HG03159 (cell line): Measurements from ENCODE around the gene AKAIN1.

Source experiments
- ATAC-seq: cut with Tn5 transposase; IDR thresholded peaks from one replicate; pipeline ENCODE4 v1.9.1; 2021; ENCODE audit warnings: mild to moderate bottlenecking, moderate library complexity; ENCODE audit not compliant: unreplicated experiment

The AKAIN1 gene

GRCh38 chr18:5162111-5162510, 34.9 kb downstream of the AKAIN1 start:
- ATAC-seq: no peak

GRCh38 chr18:5159080-5159479, 38.0 kb downstream of the AKAIN1 start:
- ATAC-seq: no peak

GRCh38 chr18:5158587-5158986, 38.5 kb downstream of the AKAIN1 start:
- no peak for ATAC-seq

- no peak for ATAC-seq
These were observed 38.9 kb downstream of the AKAIN1 start for GRCh38 chr18:5158172-5158571.

GRCh38 chr18:5155907-5156287, 41.2 kb downstream of the AKAIN1 start:
- ATAC-seq: no peak

- ATAC-seq: no peak
These were observed 41.7 kb downstream of the AKAIN1 start for GRCh38 chr18:5155218-5155906.

- no peak for ATAC-seq
These were observed 44.6 kb downstream of the AKAIN1 start for GRCh38 chr18:5152343-5153020.

GRCh38 chr18:5150894-5151293, 46.2 kb downstream of the AKAIN1 start:
- ATAC-seq: no peak

GRCh38 chr18:5146093-5146492, 51.0 kb downstream of the AKAIN1 start:
- ATAC-seq: no peak

GRCh38 chr18:5145168-5145825, 51.8 kb downstream of the AKAIN1 start:
- ATAC-seq: no peak

- no peak for ATAC-seq
These were observed 52.4 kb downstream of the AKAIN1 start for GRCh38 chr18:5144629-5145028.

- ATAC-seq: no peak
These were observed 54.2 kb downstream of the AKAIN1 start for GRCh38 chr18:5142859-5143258.

GRCh38 chr18:5142131-5142530, 54.9 kb downstream of the AKAIN1 start:
- ATAC-seq: no peak

- ATAC-seq: no peak
These were observed 59.8 kb downstream of the AKAIN1 start for GRCh38 chr18:5137261-5137660.

GRCh38 chr18:5132987-5133386, 64.1 kb downstream of the AKAIN1 start:
- ATAC-seq: no peak

GRCh38 chr18:5122272-5122671, 74.8 kb downstream of the AKAIN1 start:
- no peak for ATAC-seq

GRCh38 chr18:5110266-5110665, 86.8 kb downstream of the AKAIN1 start:
- ATAC-seq: no peak

GRCh38 chr18:5107988-5108387, 89.1 kb downstream of the AKAIN1 start:
- no peak for ATAC-seq

GRCh38 chr18:5106730-5107129, 90.3 kb downstream of the AKAIN1 start:
- no peak for ATAC-seq

GRCh38 chr18:5104246-5104645, 92.8 kb downstream of the AKAIN1 start:
- no peak for ATAC-seq

- ATAC-seq: no peak
These were observed 93.4 kb downstream of the AKAIN1 start for GRCh38 chr18:5103693-5104092.

- no peak for ATAC-seq
These were observed 93.8 kb downstream of the AKAIN1 start for GRCh38 chr18:5103286-5103685.
